ENCODE data around the gene NDUFA3. TPM values are rescaled to one million over a fixed set of nuclear protein-coding genes. Genes with fewer than 3 reads are reported as not detected.
A peak's percentile ranks its signal among the peaks of the same experiment; 100 is the strongest.

The NDUFA3 gene
- total RNA-seq, 1 experiment from 2014 or later: 211 TPM

DNA sequence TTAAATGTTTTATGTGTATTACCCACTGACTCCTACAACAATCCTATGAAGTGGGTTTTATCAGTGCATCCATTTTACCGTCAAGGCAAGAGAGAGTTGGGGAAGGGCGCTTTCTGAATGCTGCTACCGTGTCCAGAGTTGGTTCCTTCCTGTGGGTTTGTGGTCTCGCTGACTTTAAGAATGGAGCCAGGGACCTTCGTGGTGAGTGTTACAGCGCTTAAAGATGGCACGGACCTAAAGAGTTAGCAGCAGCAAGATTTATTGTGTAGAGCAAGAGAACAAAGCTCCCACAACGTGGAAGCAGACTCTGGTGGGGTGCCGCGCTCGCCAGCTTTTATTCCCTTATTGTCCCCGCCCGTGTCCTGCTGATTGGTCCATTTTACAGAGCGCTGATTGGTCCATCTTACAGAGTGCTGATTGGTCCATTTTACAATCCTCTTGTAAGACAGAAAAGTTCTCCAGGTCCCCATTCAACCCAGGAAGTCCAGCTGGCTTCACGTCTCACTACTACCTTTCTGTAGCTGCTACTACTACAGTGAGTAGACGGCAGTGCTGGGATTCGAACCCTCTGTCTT, 8.1 kb upstream of the NDUFA3 start:
- no peak for DNase-seq (ENCODE audit: low read depth, low spot score)
- Histone ChIP-seq H3K9me3 (ENCODE audit: control insufficient read depth, insufficient read depth, low read depth, low read length) (peaks cover 4% of the 10 kb centered on the region; the same call in 1 of the 2 replicates), H3K27ac (ENCODE audit: low read length) (peak overlapping the region; percentile 89; the same call in 1 of the 2 replicates), H3K36me3 (ENCODE audit: control insufficient read depth, insufficient read depth, low read length) (no peaks in the 10 kb centered on the region), H3K4me1 (ENCODE audit: control insufficient read depth, insufficient read depth, low read length) (peaks cover 12% of the 10 kb centered on the region), H3K27me3 (ENCODE audit: control insufficient read depth, insufficient read depth, low read length) (no peaks in the 10 kb centered on the region), H3K4me3 (ENCODE audit: low read depth in 2 of 2, low read length in 2 of 2) (no peak overlapping the region)
- TF ChIP-seq SIN3A (IDR thresholded peaks at IDR 0.05; ENCODE audit: borderline replicate concordance, insufficient read depth, low read depth, low read length) (no peak), POLR2AphosphoS5 (IDR thresholded peaks at IDR 0.05; ENCODE audit: low read depth, low read length) (no peak), TCF7L2 (IDR thresholded peaks at IDR 0.05; ENCODE audit: low read depth, low read length) (no peak)
- TF ChIP-seq, protein P1, sequence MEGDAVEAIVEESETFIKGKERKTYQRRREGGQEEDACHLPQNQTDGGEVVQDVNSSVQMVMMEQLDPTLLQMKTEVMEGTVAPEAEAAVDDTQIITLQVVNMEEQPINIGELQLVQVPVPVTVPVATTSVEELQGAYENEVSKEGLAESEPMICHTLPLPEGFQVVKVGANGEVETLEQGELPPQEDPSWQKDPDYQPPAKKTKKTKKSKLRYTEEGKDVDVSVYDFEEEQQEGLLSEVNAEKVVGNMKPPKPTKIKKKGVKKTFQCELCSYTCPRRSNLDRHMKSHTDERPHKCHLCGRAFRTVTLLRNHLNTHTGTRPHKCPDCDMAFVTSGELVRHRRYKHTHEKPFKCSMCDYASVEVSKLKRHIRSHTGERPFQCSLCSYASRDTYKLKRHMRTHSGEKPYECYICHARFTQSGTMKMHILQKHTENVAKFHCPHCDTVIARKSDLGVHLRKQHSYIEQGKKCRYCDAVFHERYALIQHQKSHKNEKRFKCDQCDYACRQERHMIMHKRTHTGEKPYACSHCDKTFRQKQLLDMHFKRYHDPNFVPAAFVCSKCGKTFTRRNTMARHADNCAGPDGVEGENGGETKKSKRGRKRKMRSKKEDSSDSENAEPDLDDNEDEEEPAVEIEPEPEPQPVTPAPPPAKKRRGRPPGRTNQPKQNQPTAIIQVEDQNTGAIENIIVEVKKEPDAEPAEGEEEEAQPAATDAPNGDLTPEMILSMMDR (IDR thresholded peaks at IDR 0.05): no peak
- TF ChIP-seq, protein P2, sequence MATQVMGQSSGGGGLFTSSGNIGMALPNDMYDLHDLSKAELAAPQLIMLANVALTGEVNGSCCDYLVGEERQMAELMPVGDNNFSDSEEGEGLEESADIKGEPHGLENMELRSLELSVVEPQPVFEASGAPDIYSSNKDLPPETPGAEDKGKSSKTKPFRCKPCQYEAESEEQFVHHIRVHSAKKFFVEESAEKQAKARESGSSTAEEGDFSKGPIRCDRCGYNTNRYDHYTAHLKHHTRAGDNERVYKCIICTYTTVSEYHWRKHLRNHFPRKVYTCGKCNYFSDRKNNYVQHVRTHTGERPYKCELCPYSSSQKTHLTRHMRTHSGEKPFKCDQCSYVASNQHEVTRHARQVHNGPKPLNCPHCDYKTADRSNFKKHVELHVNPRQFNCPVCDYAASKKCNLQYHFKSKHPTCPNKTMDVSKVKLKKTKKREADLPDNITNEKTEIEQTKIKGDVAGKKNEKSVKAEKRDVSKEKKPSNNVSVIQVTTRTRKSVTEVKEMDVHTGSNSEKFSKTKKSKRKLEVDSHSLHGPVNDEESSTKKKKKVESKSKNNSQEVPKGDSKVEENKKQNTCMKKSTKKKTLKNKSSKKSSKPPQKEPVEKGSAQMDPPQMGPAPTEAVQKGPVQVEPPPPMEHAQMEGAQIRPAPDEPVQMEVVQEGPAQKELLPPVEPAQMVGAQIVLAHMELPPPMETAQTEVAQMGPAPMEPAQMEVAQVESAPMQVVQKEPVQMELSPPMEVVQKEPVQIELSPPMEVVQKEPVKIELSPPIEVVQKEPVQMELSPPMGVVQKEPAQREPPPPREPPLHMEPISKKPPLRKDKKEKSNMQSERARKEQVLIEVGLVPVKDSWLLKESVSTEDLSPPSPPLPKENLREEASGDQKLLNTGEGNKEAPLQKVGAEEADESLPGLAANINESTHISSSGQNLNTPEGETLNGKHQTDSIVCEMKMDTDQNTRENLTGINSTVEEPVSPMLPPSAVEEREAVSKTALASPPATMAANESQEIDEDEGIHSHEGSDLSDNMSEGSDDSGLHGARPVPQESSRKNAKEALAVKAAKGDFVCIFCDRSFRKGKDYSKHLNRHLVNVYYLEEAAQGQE (IDR thresholded peaks at IDR 0.05; ENCODE audit: insufficient read depth in 1 of 2, low read depth in 2 of 2, low read length in 1 of 2): no peak
- ChIA-PET CTCF (interaction anchor here (0.7 kb wide), 1 partner anchor 435 kb away, joined by 5 read pairs; no protein-coding TSS in a partner anchor), POLR2A (no interaction called here)
- ATAC-seq: no peak
- intact Hi-C loops (cut with micrococcal nuclease; ENCODE audit: unreplicated experiment) (no loop called here), in situ Hi-C loops (cut with HindIII; ENCODE audit: low pct_unique_long_range_greater_than_20kb, low sequenced_read_pairs) (no loop called here)
- no TSS peak for BruUV-seq (replicated peaks)

DNA sequence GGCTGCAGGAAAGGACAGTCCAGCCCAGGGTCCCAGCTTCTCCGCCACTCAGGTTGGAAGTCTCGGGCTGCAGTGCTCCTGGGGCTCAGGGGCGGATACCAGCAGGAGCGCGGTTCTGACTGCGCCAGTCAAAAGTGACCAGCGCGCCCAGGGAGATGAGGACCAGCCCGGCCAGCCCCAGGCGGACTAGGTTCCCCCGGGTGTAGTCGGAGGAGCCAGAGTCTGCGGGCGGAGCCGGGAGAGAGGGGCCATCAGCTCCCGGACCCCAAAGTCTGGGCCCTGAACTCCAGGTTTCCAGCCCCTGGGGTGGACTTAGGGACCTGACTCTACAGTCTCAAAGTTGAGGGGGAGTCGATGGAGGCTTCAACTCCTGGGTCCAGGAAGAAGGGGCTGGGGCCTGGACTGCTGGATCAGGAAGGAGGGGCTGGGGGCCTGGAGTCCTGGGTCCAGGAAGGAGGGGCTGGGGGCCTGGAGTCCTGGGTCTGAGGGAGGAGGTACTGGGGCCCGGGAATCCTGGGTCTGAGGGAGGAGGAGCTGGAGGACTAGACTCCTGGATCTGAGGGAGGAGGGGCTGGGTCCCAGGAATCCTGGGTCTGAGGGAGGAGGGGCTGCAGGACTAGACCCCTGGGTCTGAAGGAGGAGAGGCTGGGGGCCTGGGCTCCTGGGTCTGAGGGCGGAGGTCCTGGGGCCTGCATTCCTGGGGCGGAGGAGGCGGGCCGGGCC, 7.4 kb upstream of the NDUFA3 start:
- H3K4me3 ChIP-seq (ENCODE audit: low read depth in 2 of 2, low read length in 2 of 2): peak overlapping the region; percentile 45 to 74
- ChIA-PET POLR2A (interaction anchor here (0.5 to 0.7 kb wide), 3 partner anchors 48 to 236 kb away, joined by 3 to 7 read pairs (median 3); no protein-coding TSS in a partner anchor), CTCF (interaction anchor here (0.5 to 1.1 kb wide), 4 partner anchors 13 to 436 kb away, joined by 4 to 7 read pairs (median 4); partner anchors contain the start of gene TARM1)
- no peak for DNase-seq (ENCODE audit: low read depth, low spot score)
- no peaks in the 10 kb centered on the region for H3K27me3 ChIP-seq (ENCODE audit: control insufficient read depth, insufficient read depth, low read length)
- H3K9me3 ChIP-seq (ENCODE audit: control insufficient read depth, insufficient read depth, low read depth, low read length): peaks cover 4% of the 10 kb centered on the region; the same call in 1 of the 2 replicates
- intact Hi-C loops (cut with micrococcal nuclease; ENCODE audit: unreplicated experiment) (loop anchor here (5.0 kb wide), 1 partner anchor 63 kb away; no protein-coding TSS in a partner anchor), in situ Hi-C loops (cut with HindIII; ENCODE audit: low pct_unique_long_range_greater_than_20kb, low sequenced_read_pairs) (no loop called here)
- H3K4me1 ChIP-seq (ENCODE audit: control insufficient read depth, insufficient read depth, low read length): peaks cover 14% of the 10 kb centered on the region
- ATAC-seq: peak; percentile 3; the same call in 1 of the 2 replicates
- TF ChIP-seq, protein P2 (IDR thresholded peaks at IDR 0.05; ENCODE audit: insufficient read depth in 1 of 2, low read depth in 2 of 2, low read length in 1 of 2): no peak
- no peak for TF ChIP-seq POLR2AphosphoS5 (IDR thresholded peaks at IDR 0.05; ENCODE audit: low read depth, low read length)
- no peaks in the 10 kb centered on the region for H3K36me3 ChIP-seq (ENCODE audit: control insufficient read depth, insufficient read depth, low read length)
- BruUV-seq (replicated peaks): no TSS peak
- H3K27ac ChIP-seq (ENCODE audit: low read length): peak overlapping the region; percentile 89

All from Panc1 (cell line).